Daoy (cell line): ENCODE data around the gene ZNF688. TPM values are rescaled to one million over a fixed set of nuclear protein-coding genes. Genes with fewer than 3 reads are reported as not detected.
A peak's percentile ranks its signal among the peaks of the same experiment; 100 is the strongest.
"Not testable (repeated sequence)": the region's sequence is repeated elsewhere in the genome, so short reads cannot be mapped to it uniquely, and the experiment has no call there.

Experiments
- DNase-seq: peaks from one replicate; pipeline ENCODE4 v3.0.0-alpha.2; 2015; ENCODE audit warnings: low read depth
- total RNA-seq: library from RNA; depleted of rRNA; stranded (reverse); fragments of >200 nt; shearing (Covaris generic); gene quantifications from 2 replicates; pipeline ENCODE4 v1.2.3, GENCODE V29; 2014

Gene ZNF688
- total RNA-seq, 1 experiment from 2014 or later = 7.1 TPM

DNA sequence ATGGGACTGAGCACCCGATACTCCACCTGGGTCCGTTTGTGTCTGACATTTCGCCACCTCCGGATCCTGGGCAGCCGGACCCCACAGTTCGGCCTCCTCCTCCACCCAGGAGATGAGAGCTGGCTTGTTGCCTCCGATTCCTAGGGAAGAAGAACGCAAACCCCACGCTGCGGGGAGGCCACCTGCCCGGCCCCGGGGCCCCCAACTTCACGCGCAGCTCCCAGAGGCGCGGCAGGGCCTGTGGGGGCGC lies 13.9 kb downstream of the ZNF688 start:
- no peak for DNase-seq

DNA sequence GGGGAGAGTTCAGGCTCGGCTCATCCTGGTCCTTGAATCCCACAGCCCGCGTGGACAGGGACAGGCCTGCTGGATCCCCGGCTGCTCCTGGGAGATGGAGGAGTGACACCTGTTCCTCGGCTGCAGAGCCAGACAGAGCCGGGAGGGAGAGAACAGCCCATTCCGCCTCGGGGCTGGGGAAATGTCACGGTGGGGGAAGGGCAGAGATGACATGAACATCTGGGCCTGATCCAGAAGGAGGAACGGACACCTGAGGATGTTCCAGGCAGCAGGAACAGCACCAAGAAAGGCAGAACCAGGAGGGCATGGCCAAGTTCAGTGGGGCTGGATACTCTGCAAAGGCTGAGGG lies 15.4 kb downstream of the ZNF688 start:
- DNase-seq = no peak

DNA sequence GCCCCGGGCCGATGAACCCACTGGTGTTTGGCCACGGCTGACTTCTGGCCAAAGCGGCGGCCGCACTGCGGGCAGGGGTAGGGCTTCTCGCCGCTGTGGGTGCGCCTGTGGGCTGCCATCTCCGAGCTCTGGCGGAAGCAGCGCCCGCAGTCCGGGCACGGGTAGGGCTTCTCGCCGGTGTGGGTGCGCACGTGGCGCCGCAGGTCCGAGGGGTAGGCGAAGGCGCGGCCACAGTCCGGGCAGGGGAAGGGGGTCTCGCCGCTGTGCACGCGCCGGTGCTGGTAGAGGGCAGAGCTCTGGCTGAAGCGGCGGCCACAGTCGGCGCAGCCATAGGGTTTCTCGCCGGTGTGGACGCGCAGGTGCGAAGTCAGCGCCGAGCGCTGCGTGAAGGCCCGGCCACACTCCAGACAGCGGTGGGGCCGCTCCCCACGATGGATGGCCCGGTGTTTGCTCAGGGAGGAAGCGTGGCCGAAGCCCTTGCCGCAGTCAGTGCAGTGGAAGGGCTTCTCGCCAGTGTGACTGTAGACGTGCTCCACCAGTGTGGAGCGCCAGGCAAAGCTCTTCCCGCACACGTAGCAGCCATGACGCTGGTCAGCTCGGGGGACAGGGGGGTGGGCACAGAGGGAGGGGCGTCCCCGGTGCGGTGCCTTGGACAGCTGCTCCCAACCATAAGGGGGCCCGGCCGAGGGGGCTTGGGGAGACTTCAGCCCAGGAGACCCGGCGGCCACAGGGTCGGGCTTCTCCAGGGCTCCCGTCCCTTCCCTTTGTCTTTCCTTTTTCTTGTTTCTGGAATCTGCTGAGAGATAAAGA lies 16.0 kb downstream of the ZNF688 start:
- no peak for DNase-seq

DNA sequence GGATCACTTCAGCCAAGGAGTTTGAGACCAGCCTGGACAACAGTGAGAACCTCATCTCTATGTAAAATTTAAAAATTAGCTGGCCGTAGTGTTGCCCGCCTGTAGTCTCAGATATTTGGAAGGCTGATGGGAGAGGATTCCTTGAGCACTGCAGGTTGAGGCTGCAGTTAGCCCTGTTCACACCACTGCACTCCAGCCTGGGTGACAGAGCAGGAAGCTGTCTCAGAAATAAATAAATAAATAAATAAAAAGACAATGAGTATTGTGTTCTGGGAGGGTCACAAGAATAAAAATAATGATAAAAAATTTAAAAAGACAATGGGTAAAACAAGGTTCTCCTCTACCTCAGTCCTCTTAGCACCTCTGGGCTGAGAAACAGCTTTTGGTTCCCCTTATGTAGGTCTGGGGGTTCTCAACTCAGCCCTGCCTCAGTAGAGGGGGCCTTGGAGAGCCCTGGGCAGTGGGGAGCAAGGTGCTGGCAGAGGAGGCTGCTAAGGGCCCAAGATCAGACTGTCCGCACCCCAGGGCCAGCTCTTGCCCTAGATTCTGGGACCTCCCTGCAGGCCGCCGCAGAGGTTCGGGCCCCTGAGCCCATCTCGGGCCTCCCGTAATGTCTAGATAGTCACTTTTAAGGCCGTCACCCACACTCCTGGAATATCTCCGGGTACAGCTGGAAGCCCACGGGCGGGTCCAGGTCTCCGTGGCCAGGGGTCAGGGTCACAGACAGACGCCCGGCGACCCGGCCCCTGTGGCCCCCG lies 16.8 kb downstream of the ZNF688 start:
- DNase-seq = no peak

DNA sequence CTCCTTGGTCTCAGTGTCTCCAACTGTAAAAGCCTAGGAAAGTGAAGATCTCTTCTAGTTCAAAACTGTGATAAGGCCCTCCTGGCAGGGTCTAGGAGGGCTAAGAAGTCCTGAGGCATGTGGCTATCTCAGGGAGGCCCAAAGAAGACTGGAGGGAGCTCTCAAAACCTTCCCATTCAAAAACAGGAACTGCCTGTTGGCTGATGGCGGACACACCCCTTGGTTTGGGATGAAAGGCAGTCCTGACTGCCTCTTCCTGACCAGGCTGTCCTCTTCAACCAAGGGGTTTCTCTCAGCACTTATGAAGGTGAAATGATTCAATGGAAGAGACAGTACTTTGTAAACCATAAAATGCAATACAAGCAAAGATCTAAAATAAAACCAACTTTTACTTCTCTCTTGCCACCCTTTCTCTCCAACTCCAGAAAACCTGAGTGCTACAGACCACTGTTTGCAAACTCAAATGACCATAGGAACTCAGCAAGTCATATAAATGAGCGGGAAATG lies 18.1 kb downstream of the ZNF688 start:
- no peak for DNase-seq

DNA sequence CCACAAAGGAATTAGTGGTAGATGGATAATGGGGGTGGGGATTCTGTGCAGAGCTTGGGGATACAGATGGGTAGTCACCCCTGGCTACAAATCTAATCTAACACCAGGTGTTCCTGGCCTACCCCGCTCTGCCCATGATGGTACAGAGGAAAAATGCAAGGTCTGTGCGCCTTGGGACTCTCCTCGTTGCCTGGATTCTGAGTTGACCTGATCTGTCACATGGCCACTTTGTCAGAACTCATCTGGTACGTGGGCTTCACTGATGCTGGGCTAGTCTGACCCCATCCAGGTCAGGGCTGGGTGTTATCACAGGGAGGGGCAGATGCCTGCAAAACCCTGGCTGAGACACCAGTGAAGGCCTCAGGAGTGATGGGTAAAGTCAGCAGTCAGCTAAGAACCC lies 18.6 kb downstream of the ZNF688 start:
- DNase-seq = no peak

DNA sequence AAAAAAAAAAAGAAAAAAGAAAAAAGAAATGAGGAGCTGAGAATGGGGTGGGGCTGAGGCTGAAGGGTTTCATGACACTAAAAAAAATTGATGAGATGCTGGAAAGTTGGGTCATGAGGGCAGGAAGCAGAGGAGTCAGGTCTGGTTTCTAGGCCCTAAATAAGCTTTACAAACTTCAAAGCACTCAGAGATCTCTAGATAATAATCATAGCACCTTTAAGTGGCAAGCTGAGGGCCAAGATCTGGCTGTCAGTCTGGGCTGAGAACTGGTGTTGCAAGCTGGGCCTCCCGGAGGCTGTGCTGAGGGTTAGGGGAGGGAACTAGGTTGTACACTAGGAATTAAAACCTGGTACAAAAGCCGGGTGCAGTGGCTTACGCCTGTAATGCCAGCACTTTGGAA lies 19.7 kb downstream of the ZNF688 start:
- DNase-seq = no peak

DNA sequence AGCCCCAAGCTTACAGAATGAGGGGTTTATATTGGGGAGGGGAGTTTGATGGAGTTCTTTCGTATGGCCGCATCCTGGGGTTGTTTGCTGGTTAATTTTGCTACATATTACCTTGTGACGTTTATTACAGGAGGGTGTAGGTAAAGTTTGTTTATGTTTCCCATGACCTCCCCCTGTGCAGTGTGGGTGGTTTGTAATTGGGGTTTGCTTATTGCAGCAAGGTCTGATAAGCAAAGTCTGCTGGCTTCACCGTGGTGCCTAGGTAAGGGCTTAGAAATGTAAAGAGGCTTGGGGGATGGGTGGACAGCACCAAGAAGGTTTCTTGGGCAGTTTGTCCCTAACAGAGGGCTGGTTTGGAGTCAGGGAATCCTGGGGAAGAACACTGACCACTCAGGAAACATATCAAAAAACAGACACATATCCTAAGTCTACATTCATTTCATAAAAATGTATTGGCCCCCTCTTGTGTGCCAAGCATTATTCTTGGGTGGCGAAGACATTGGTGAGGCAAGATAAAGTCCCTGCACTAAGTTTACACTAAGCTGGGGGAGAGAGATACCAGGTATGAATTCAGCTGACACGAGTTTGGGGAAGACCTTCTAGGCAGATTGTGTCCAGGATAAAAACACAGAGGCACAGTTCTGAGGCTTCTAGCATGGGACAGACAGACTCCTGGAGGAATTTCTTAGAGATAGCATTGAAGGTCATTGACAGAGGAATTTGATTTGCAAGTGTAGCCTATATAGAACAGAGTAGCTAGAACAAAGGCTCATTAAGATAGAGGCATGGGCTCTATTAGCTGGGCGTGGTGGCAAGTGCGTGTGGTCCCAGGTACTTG lies 22.9 kb downstream of the ZNF688 start:
- no peak for DNase-seq

DNA sequence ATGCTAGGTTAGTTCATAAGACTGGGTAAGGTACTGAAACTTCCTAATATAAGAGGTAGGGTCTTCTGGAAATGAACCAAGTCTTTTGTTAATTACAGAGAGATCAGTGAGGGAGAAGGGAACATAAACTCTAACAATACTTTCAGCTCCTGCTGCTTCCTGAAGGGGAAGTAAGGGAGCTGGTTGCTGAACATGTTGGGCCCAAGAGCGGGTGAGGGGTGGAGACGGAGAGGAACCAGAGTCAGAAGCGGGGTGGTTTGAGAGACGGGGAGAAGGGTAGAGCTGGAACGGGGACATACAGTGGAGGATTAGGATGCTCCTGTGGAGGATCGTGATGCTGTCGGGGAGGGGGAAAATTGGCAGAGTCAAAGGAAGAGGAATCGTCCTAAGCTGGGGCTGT lies 25.4 kb downstream of the ZNF688 start:
- DNase-seq = no peak

DNA sequence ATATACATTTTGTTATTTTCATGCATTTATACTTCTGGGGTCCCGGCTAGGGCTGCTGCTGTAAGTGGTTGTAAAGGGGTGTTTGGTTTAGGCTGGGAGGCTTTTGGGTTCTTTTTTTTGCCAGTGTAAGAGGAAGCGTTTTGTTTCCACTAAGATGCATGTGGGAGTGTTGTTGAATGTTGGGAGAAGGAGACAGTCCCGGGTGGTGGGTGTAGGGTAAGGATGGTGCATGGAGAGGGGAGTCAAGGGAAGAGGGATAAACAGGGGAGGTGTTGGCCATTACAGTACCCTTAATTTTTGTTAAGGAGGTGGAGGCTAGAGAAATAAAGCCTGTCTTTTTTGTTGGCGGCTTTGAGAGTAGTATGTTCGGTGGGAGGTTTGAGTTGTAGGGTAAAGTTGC lies 28.4 kb downstream of the ZNF688 start:
- no peak for DNase-seq

DNA sequence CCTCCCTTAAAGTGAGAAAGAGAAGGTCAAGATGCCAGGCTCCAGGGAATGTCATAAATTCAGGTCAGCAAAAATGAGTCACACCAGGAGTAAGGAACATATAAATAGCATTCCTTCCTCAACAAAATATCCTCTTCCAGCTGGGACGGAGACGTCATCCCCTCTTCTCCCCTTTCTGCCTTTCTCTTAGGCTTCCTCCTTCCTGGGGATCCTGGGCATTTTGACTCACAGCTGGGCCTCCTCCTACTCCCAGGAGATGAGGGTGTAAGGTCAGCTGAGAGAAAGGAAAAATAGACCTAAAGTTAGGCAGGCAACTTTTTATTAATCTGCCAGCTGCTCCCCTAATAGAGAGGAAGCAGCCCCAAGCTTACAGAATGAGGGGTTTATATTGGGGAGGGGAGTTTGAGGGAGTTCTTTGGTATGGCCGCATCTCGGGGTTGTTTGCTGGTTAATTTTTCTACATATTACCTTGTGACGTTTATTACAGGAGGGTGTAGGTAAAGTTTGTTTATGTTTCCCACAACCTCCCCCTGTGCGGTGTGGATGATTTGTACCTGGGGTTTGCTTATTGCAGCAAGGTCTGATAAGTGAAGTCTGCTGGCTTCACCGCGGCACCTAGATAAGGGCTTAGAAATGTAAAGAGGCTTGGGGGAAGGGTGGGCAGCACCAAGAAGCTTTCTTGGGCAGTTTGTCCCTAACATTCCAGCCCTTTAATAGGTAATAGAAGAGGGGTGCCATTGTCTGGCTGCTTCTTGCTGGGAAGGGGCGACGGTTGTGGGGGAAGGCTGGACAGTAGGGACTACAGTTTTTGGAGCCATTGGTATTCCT lies 29.8 kb downstream of the ZNF688 start:
- DNase-seq = peak; percentile 46

DNA sequence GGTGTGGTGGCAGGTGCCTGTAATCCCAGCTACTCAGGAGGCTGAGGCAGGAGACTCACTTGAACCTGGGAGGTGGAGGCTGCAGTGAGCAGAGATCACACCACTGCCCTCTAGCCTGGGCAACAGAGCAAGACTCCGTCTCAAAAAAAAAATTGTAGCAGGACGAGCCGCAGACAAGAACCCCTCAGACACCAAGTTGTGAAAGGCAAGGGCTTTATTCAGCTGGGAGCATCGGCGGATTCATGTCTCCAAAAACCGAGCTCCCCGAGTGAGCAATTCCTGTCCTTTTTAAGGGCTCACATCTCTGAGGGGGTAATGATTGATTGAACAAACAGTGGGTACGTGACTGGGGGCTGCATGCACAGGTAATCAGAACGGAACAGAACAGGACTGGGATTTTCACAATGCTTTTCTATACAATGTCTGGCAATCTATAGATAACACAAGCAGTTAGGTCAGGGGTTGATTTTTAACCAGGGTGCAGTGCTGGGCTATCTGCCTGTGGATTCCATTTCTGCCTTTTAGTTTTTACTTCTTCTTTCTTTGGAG lies 30.5 kb downstream of the ZNF688 start:
- not testable (repeated sequence) for DNase-seq

DNA sequence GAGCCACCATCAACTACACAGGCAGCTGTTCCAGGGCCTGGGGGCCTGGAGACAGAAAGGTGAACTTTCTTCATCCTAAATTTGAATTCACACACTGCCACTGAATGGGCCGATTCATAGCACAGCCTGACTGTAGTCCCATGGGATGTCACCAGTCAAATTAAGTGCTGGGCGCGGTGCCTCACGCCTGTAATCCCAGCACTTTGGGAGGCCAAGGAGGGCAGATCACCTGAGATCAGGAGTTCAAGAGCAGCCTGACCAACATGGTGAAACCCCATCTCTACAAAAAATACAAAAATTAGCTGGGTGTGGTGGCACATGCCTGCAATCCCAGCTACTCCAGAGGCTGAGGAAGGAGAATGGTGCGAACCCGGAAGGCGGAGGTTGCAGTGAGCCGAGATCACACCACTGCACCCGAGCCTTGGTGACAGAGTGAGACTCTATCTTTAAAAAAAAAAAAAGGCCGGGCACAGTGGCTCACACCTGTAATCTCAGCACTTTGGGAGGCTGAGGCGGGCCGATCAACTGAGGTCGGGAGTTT lies 31.5 kb downstream of the ZNF688 start:
- not testable (repeated sequence) for DNase-seq

DNA sequence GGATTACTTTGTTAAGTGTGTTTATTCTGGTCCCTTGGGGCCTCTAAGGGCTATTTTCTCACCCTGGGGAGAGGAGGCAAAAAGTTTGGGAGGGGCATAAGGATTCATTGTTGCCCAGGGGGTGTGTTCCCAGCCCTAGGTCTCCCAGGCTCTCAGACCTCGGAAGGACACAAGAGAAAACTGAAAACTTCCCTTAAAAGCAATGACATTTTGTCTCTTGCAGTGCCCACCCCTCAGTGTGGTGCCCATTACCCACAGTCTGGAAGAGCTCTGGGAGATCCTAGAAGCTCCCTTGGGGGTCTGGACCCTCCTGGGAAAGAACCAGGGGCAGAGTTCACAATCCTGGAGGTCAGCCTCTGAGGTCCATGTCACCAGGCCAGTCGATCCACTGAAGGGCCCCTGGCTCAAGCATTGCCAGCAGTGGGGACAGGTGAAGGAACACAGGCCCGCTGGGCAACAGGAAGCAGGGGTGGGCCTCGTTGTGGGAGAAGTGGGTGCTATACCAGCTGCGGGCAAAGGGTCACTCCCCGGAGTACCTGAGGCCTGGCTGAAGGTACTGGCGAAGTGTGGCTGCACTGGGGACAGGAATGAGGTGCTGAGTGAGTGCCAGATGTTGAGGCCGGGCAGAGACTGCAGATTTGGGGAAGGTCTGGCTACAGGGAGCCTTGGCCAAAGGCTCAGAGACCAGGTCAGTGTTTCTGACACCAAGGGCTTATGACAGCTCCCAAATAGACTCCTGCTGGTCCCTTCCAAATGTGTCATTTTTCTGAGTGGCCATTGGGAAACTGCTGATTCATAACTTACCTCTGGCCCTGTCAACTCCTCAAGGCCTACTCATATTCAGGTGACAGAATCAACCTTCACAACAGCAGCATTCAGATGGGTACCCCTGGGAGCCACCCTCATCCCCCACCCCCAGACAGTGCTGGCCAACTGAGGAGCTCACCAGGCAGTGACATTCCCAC lies 32.2 kb downstream of the ZNF688 start:
- no peak for DNase-seq

DNA sequence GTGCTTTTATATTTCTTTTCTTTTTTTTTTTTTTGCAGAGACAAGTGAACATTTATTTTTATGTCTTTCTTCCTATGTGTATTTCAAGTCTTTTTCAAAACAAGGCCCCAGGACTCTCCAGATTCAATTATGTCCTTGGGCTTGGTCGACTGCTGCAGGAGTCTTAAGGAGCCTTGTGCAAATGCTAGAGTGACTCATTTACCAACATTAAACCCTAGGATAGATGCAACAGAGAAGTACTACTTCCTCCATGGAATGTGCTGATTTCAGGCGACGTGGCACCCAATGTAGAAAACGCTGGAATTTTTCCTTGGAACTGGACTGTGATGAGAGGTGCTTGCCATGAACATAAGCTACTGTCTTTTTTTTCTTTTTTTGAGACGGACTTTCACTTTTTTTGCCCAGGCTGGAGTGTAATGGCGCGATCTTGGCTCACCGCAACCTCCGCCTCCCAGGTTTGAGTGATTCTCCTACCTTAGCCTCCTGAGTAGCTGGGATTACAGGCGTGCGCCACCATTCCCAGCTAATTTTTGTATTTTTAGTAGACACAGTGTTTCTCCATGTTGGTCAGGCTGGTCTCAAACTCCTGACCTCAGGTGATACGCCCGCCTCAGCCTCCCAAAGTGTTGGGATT lies 35.0 kb downstream of the ZNF688 start:
- DNase-seq = not testable (repeated sequence)

DNA sequence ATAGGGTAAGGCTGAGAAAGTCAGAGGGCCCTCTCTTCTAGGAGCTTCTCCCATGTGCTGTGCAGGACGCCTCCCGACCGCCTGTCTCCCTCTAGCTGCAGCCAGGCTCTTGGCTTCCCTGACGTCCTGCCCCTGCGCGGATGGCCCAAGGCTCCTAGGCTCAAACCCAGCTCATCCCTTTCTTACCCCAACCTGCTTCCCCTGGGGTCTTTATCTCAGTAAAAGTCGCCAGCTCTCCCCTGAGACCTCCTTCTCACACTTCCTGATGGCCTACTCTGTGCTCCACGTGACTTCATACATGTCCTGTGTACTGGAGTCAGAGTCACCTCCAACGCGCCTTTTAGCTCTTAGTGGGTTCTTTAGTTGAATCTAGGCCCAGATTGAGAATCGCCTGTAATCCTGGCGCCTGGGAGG lies 35.7 kb downstream of the ZNF688 start:
- DNase-seq = peak; percentile 57

DNA sequence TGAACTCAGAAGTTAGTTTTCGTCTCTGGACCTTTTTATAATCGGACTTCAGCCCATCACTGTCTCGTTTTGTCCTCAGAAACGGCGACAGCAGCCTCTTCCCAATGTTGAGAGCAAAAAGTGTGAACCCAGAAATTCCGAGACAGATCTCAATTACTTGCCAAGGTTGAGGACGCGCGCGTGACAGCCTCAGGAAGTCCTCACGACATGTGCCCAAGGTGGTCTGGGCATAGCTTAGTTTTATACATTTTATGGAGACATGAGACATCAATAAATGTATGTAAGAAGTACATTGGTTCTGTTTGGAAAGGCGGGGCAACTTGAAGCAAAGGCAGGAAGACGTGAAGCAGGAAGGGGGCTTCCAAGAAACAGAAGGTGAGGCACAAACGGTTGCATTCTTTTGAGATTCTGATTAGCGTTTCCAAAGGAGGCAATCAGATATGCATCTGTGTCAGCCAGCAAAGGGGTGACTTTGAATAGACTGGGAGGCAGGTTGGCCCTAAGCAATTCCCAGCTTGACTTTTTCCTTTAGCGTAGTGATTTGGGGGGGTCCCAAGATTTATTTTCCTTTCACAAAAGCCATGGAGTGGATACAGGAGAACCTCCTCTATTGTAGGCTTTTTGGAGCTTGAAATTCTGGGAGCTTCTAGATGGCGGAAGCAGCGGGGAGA lies 36.3 kb downstream of the ZNF688 start:
- peak; percentile 31 for DNase-seq

DNA sequence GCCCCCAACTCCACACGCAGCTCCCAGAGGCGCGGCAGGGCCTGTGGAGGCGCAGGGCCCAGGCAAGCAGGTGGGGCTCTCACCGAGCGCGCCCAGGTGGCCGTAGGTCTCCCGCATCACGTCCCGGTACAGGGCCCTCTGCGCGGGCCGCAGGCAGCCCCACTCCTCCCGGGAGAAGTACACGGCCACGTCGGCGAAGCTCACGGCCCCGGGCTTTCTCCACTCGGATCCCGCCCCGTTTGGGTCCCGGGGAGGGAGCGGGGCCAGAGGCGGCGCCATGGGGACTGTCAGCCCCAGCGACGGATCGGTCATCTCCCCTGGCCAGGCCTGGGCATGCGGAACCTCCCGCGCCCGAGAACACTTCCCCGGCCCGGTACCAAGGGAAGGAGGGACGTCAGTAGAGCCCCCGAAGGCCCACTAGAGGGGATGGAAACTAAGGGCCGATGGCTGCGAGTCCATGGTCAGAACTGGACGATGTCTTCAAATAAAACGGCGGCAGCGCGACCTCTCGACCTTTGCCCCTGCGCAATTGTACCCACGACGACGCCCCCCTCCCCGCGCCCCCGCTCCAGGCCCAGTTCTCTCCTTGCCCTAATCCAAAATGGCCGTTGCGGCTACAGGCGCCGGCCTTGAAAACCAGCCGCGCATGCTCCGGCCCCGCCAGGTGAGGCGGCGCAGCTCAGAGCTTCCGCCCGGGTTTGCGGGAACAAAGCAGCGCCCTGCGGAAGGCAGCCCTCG lies 37.0 kb downstream of the ZNF688 start, which contains the start of gene ZNF747:
ZNF747 (minus strand) TSS at position 491 of the 738 bp plus-strand sequence; CDS start at position 312, 179 bp downstream.
- peak; percentile 86 for DNase-seq
